B cell (primary cell): ENCODE data around the gene TPO.

Source experiments
- CTCF ChIP-seq: fragments of 200-600 bp; IDR thresholded peaks from one replicate; pipeline ENCODE4 v1.8.0; 2022; ENCODE audit warnings: antibody characterized with exemption, mild to moderate bottlenecking
- EZH2 ChIP-seq: IDR thresholded peaks from 2 replicates; pipeline ENCODE4 v1.6.1; 2012; ENCODE audit warnings: borderline replicate concordance, low read depth, mild to moderate bottlenecking, moderate library complexity, low read length; ENCODE audit not compliant: insufficient read depth, poor library complexity, severe bottlenecking

GRCh38 chr2:1503471-1504310 lies 90.4 kb downstream of the TPO start:
- no peak for TF ChIP-seq CTCF
- TF ChIP-seq EZH2: no peak
